Pancreas (tissue), 10 donors: ENCODE measurements around the gene RNF150. TPM values are rescaled to one million over a fixed set of nuclear protein-coding genes. Genes with fewer than 3 reads are reported as not detected.
A peak's percentile ranks its signal among the peaks of the same experiment; 100 is the strongest.

Source experiments
- ATAC-seq, 4 donors: fragments of 200-7000 bp; cut with Tn5 transposase; one replicate each; pipeline versions ENCODE4 v1.8.0 to v1.9.1; 2020; ENCODE audit warnings: mild to moderate bottlenecking in 4 of 4, moderate library complexity in 4 of 4
- DNase-seq, 6 donors: peaks; one replicate each; pipeline ENCODE4 v3.0.0-alpha.2; 2020
- FAIRE-seq: peaks from 2 replicates; lab custom pipeline; 2012; peaks lifted over from hg19 to GRCh38; lab: Jason Lieb, UNC
- H3K27ac ChIP-seq, 4 donors: fragments of 200-600 bp; sonication (generic); 1 replicate in 3 of 4; 2 replicates in 1 of 4; pipeline versions ENCODE4 v1.5.0 to v1.8.0; 2020
- H3K27me3 ChIP-seq, 4 donors: fragments of 200-600 bp; one replicate each; pipeline ENCODE4 v1.8.0; 2021
- H3K36me3 ChIP-seq, 3 donors: fragments of 200-600 bp; sonication (generic) in 1 of 3; one replicate each; pipeline versions ENCODE4 v1.5.0 to v1.8.0; 2020 to 2021
- H3K4me1 ChIP-seq, 3 donors: fragments of 200-600 bp; one replicate each; pipeline ENCODE4 v1.8.0; 2021
- H3K4me3 ChIP-seq, 4 donors: fragments of 200-600 bp; sonication (generic) in 2 of 4; one replicate each; pipeline versions ENCODE4 v1.5.0 to v1.8.0; 2020 to 2021
- H3K9me3 ChIP-seq, 4 donors: fragments of 200-600 bp; one replicate each; pipeline ENCODE4 v1.8.0; 2021
- CTCF ChIP-seq, 4 donors: fragments of 200-600 bp; sonication (generic) in 3 of 4; IDR thresholded peaks; one replicate each; pipeline versions ENCODE4 v1.5.0 to v1.8.0; 2021; ENCODE audit warnings: antibody characterized with exemption in 4 of 4
- WGBS, 2 donors: extraction: QIAGEN DNeasy Blood & Tissue Kit; methylation state at CpG; one replicate each; pipeline ENCODE4 v1.1.7; 2013; 5-methylcytosine and 5-hydroxymethylcytosine counted together
- intact Hi-C, 3 donors: fragments of 100-400 bp; cut with DNase I; formaldehyde crosslinking; loops; one replicate each; pipeline versions ENCODE4 v1.11.1 to v1.14.2; 2022
- polyA plus RNA-seq, 2 donors: library from polyadenylated mRNA; stranded (reverse); fragments of 200-250 nt; gene quantifications; one replicate each; pipeline ENCODE4 v1.2.3, GENCODE V29; 2013
- total RNA-seq, 6 donors: library from RNA; stranded (reverse); fragmentation: NEBNext Ultra II Directional in 4 of 6; extraction: Animal tissue kit (Norgen Biotek cat#: 25700) in 4 of 6; gene quantifications; one replicate each; pipeline versions ENCODE4 v1.2.1 to v1.2.4, GENCODE V29; 2021 to 2023
- donor health status: healthy with polysubstance abuse.
- donor health status: DM: no; HTN: no; CAD: no; lungs with moderate emphysema.
- donor health status: DM: no; HTN: no; CAD: no.
- donor health status: control.
- donor health status: control.
- donor health status: Bipolar disorder and iron deficiency.
- donor health status: DM: yes; HTN: yes; CAD: no.
- donor health status: DM: no; HTN: no; CAD: no.
- donor health status: DM: no; HTN: no; CAD: no.
- donor health status: DM: yes; HTN: yes; CAD: no.

The RNF150 gene
- total and polyA plus RNA-seq, 8 donors = 0.53 to 4.1 (median 2.5) TPM

- H3K27ac ChIP-seq = no peak overlapping the region
- intact Hi-C loops = no loop called here
- H3K4me3 ChIP-seq = no peak overlapping the region
- no peaks in the 10 kb centered on the region for H3K9me3 ChIP-seq
- no peak for FAIRE-seq
- 80 to 95% methylated on average over 2 of the region's 2 CpGs for WGBS, 2 donors
- DNase-seq = no peak
- no peaks in the 10 kb centered on the region for H3K27me3 ChIP-seq
- TF ChIP-seq CTCF (IDR thresholded peaks at IDR 0.05) = no peak
- ATAC-seq = peak in 1 of 4 donors; percentile 16
- no peaks in the 10 kb centered on the region for H3K4me1 ChIP-seq
- no peaks in the 10 kb centered on the region for H3K36me3 ChIP-seq
Observed at GRCh38 chr4:140887467-140887866, 245.8 kb downstream of the RNF150 start.

- ATAC-seq = peak in 3 of 4 donors; percentile 61 to 79 (median 78)
- no peak for FAIRE-seq
- Histone ChIP-seq H3K36me3 (no peaks in the 10 kb centered on the region), H3K27me3 (no peaks in the 10 kb centered on the region), H3K4me1 (no peaks in the 10 kb centered on the region), H3K9me3 (no peaks in the 10 kb centered on the region), H3K4me3 (no peak overlapping the region), H3K27ac (no peak overlapping the region)
- intact Hi-C loops = no loop called here
- 58 to 60% methylated on average over 4 of the region's 4 CpGs for WGBS, 2 donors
- DNase-seq = peak in 2 of 6 donors; percentile 6 to 16
- peak in 1 of 4 donors; percentile 18 for TF ChIP-seq CTCF (IDR thresholded peaks at IDR 0.05)
Observed at GRCh38 chr4:140884431-140885058, 248.7 kb downstream of the RNF150 start.

- no peak for TF ChIP-seq CTCF (IDR thresholded peaks at IDR 0.05)
- Histone ChIP-seq H3K27me3 (no peaks in the 10 kb centered on the region), H3K9me3 (no peaks in the 10 kb centered on the region), H3K4me3 (no peak overlapping the region), H3K4me1 (no peaks in the 10 kb centered on the region), H3K36me3 (no peaks in the 10 kb centered on the region), H3K27ac (no peak overlapping the region)
- ATAC-seq (no peak), FAIRE-seq (no peak), DNase-seq (no peak)
- intact Hi-C loops = loop anchor here in 1 of 3 donors (10.0 kb wide), 1 partner anchor 247 kb away; no protein-coding TSS in a partner anchor
Observed at GRCh38 chr4:140877781-140878180, 255.5 kb downstream of the RNF150 start.

- intact Hi-C loops = loop anchor here in 1 of 3 donors (10.0 kb wide), 1 partner anchor 248 kb away; no protein-coding TSS in a partner anchor
- Histone ChIP-seq H3K27me3 (no peaks in the 10 kb centered on the region), H3K4me3 (no peak overlapping the region), H3K4me1 (no peaks in the 10 kb centered on the region), H3K36me3 (no peaks in the 10 kb centered on the region), H3K9me3 (no peaks in the 10 kb centered on the region), H3K27ac (no peak overlapping the region)
- DNase-seq (no peak), ATAC-seq (no peak), FAIRE-seq (no peak)
- no peak for TF ChIP-seq CTCF (IDR thresholded peaks at IDR 0.05)
- 94 to 96% methylated on average over 3 of the region's 3 CpGs for WGBS, 2 donors
Observed at GRCh38 chr4:140876615-140877364, 256.5 kb downstream of the RNF150 start.
